LNCaP clone FGC (cell line): ENCODE measurements around the gene MEIS2.

Experiments
- DNase-seq: peaks from one replicate; pipeline ENCODE4 v3.0.0-alpha.2; 2011; ENCODE audit warnings: low read depth
- H3K4me3 ChIP-seq: 2 replicates; pipeline ENCODE4 v1.5.1; 2011; ENCODE audit warnings: mild to moderate bottlenecking, low read depth, low read length, control low read depth
- TF ChIP-seq, protein P1 (sequence below): IDR thresholded peaks from 2 replicates; pipeline ENCODE4 v1.5.1; 2012; ENCODE audit warnings: mild to moderate bottlenecking; ENCODE audit not compliant: control insufficient read depth, insufficient read depth; ENCODE audit errors: extremely low read depth

Gene MEIS2

DNA sequence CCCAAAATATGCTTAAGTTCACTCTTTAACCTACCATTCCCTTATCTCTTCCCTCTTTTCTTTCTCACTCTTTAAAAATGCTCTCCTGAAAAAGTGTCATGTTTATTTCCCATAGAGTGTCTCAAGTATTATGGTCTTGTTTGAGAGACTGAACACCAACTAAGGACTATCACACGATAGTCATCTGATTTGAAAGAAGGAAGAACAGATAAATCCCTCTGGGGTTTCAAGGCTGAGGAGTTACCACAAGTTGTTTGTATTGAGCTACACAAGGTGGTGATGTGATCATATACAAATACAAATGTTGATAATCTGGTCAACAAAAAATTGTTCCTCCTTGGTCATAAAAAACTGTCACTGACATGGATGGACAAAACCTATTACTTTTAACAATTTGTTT lies 13.8 kb downstream of the MEIS2 start:
- no peak overlapping the region for H3K4me3 ChIP-seq
- no peak for DNase-seq
- TF ChIP-seq, protein P1, sequence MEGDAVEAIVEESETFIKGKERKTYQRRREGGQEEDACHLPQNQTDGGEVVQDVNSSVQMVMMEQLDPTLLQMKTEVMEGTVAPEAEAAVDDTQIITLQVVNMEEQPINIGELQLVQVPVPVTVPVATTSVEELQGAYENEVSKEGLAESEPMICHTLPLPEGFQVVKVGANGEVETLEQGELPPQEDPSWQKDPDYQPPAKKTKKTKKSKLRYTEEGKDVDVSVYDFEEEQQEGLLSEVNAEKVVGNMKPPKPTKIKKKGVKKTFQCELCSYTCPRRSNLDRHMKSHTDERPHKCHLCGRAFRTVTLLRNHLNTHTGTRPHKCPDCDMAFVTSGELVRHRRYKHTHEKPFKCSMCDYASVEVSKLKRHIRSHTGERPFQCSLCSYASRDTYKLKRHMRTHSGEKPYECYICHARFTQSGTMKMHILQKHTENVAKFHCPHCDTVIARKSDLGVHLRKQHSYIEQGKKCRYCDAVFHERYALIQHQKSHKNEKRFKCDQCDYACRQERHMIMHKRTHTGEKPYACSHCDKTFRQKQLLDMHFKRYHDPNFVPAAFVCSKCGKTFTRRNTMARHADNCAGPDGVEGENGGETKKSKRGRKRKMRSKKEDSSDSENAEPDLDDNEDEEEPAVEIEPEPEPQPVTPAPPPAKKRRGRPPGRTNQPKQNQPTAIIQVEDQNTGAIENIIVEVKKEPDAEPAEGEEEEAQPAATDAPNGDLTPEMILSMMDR, result no peak

- H3K4me3 ChIP-seq, result no peak overlapping the region
- no peak for DNase-seq
- TF ChIP-seq, protein P1, result no peak
Measured at GRCh38 chr15:37086120-37086519, 14.2 kb downstream of the MEIS2 start.

DNA sequence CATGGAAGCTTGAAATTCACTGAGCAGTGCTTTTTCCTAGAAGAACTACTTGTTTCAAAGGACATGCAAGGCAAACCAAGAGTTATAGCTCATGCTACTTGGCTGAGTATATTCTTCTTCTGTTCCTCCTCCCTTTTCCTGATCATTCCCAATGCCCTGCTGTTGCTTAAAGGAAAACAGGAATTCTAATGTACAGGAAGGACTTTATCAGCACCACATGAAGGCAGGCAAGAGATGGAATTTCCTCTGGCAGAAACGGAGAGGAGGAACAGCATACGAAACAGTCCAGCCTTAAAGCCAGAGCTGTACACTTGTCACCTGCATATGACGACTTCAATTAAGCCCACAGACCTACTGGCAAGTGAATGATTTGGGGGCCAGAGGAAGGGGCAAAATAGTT lies 15.7 kb downstream of the MEIS2 start:
- no peak for DNase-seq
- no peak overlapping the region for H3K4me3 ChIP-seq
- TF ChIP-seq, protein P1, result no peak

DNA sequence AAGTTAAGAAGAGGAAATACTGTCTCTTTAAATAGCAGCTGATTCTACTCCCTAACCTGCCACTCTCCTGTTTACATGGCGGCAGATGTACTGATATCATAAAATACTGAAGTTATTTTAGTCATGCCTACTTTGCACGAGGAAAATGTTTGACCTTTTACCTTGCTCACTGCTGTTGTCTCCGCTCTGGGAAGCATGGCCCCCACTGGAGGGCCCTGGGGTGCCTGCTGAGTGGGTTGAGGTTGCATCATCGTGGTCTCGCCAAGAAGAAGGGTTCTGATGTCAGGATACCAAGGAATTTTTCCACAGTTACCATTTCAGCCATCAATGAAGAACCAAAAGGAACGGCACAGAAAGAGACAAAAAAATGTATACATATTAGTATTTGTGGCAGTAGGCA lies 16.7 kb downstream of the MEIS2 start:
- no peak overlapping the region for H3K4me3 ChIP-seq
- TF ChIP-seq, protein P1, result no peak
- DNase-seq, result no peak

GRCh38 chr15:37081983-37082382 lies 18.4 kb downstream of the MEIS2 start:
- DNase-seq, result no peak
- H3K4me3 ChIP-seq, result no peak overlapping the region
- TF ChIP-seq, protein P1, result no peak

DNA sequence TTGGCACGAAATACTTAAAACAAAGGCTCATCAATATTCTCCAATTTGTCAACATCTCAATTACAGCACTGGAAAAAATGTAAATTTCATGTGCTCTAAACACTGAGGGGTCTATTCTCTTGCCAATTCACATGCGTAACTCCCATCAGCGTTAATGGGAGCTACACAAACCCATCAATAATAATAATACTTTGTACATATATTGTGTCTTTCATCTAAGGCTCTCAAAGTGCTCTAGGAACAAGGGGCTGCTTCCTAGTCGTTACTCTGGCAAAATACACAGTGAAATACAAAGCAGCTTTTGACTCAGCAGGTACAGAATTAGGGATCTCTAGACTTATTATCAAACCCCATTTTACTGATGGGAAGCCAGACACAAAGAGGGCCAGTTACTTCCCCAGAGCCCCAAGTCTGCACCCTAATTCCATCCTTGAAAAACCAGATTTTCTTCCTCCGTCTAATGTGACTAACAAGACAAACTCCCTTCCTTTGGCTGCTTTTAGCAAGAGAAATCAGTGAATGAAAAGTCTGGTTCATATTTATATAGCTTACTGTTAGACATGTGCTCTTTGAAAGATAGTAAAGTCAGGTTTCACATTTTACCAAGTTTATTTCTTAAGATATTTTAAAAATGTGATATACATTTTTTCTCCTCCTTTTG lies 20.0 kb downstream of the MEIS2 start:
- no peak for DNase-seq
- no peak overlapping the region for H3K4me3 ChIP-seq
- TF ChIP-seq, protein P1, result no peak

GRCh38 chr15:37079726-37080125 lies 20.6 kb downstream of the MEIS2 start:
- no peak overlapping the region for H3K4me3 ChIP-seq
- TF ChIP-seq, protein P1, result no peak
- no peak for DNase-seq
